HG03571 (cell line): ENCODE data around the gene FEM1C.

Source experiments
- ATAC-seq: cut with Tn5 transposase; IDR thresholded peaks from one replicate; pipeline ENCODE4 v1.9.1; 2021; ENCODE audit not compliant: unreplicated experiment

FEM1C gene

GRCh38 chr5:115524199-115524847 lies 20.3 kb downstream of the FEM1C start:
- ATAC-seq = no peak

- no peak for ATAC-seq
Observed at GRCh38 chr5:115522832-115523403, 21.7 kb downstream of the FEM1C start.

- ATAC-seq = no peak
Observed at GRCh38 chr5:115520191-115520590, 24.4 kb downstream of the FEM1C start.

GRCh38 chr5:115516372-115516771 lies 28.2 kb downstream of the FEM1C start:
- ATAC-seq = no peak

GRCh38 chr5:115514220-115514619 lies 30.4 kb downstream of the FEM1C start:
- no peak for ATAC-seq

GRCh38 chr5:115511632-115512031 lies 32.9 kb downstream of the FEM1C start:
- ATAC-seq = no peak

GRCh38 chr5:115510145-115510645 lies 34.4 kb downstream of the FEM1C start:
- no peak for ATAC-seq

- no peak for ATAC-seq
Observed at GRCh38 chr5:115509547-115509946, 35.0 kb downstream of the FEM1C start.

- no peak for ATAC-seq
Observed at GRCh38 chr5:115507681-115508080, 36.9 kb downstream of the FEM1C start.

GRCh38 chr5:115503420-115503819 lies 41.2 kb downstream of the FEM1C start:
- no peak for ATAC-seq

GRCh38 chr5:115501464-115502210 lies 42.9 kb downstream of the FEM1C start:
- ATAC-seq = no peak

GRCh38 chr5:115500225-115500624 lies 44.4 kb downstream of the FEM1C start:
- ATAC-seq = no peak

- ATAC-seq = no peak
Observed at GRCh38 chr5:115496936-115497576, 47.5 kb downstream of the FEM1C start.

GRCh38 chr5:115494570-115495289 lies 49.8 kb downstream of the FEM1C start:
- ATAC-seq = no peak

GRCh38 chr5:115490596-115490995 lies 54.0 kb downstream of the FEM1C start:
- ATAC-seq = no peak

- ATAC-seq = no peak
Observed at GRCh38 chr5:115489733-115490132, 54.8 kb downstream of the FEM1C start.

- ATAC-seq = peak; percentile 45
Observed at GRCh38 chr5:115487756-115488155, 56.8 kb downstream of the FEM1C start.

GRCh38 chr5:115487168-115487567 lies 57.4 kb downstream of the FEM1C start:
- ATAC-seq = no peak

- no peak for ATAC-seq
Observed at GRCh38 chr5:115486728-115487127, 57.8 kb downstream of the FEM1C start.

GRCh38 chr5:115484368-115484767 lies 60.2 kb downstream of the FEM1C start:
- ATAC-seq = no peak

GRCh38 chr5:115480900-115481299 lies 63.7 kb downstream of the FEM1C start:
- no peak for ATAC-seq
